HG03432 (cell line): ENCODE results near the gene ALDH1B1.
"Not testable (repeated sequence)": the region's sequence is repeated elsewhere in the genome, so short reads cannot be mapped to it uniquely, and the experiment has no call there.

Source experiments
- ATAC-seq: cut with Tn5 transposase; IDR thresholded peaks from one replicate; pipeline ENCODE4 v1.9.1; 2021; ENCODE audit warnings: mild to moderate bottlenecking, moderate library complexity; ENCODE audit not compliant: unreplicated experiment

ALDH1B1 gene

DNA sequence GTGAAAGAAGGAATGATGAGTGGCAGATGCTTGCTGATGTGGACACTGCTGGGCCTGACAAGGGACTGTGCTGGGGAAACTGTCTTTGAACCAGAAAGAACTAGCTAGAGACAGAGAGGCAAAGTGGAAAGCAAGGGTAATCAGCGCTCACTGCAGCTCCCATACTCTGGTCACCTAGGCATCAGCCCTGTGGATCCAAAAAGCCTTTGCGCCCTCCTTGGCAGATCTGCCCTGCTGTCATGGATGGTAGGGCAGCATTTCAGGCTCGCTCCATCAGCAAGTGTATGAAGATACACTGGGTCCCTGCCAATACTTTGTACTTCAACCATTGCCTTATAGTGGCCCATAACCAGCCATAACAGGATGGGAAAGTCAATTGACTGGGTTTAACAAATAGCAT lies 6.6 kb upstream of the ALDH1B1 start:
- no peak for ATAC-seq

DNA sequence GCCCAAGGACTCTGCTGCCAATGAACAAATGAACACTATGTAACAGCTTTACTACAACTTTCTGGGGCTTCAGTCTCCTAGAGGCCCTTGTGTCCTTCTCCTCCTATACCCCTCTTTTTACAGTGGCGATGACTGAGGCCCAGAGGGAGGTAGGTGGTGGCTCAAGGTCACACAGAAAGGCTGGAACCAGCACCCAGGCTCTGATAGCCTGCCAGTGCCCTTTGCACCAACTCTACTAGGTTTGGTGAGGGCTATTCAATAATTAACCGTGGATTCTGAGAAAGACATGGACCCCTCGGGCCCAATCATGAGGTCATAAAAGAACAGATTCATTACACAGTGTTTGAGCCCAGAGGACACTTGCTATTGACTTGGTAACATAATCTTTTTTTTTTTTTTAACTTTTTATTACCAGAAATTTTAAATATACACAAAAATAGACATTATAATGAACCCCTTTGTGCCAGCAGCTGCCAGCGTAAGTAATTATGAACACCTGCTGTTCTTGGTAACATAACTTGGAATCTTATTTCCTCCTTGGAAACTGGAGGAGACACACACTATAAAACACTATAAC lies 6.1 kb upstream of the ALDH1B1 start:
- no peak for ATAC-seq

DNA sequence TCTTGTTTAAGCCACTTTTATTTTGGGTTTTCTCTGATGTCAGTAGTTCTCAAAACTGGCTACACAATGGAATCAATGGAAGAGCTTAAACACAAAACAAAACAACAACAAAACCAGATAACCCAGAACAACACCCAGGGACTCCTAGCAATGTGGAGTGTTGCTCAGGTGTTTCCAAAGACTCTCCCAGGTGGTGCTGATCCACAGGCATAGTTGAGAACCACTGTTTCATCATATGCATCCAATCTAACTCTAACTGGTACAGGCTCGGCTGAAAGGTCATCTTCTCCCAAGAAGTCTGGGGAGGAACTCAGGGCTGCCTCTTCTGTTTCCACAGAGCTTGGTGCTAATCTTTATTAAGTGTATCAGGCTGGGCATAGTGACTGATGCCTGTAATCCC lies 5.4 kb upstream of the ALDH1B1 start:
- ATAC-seq = no peak

DNA sequence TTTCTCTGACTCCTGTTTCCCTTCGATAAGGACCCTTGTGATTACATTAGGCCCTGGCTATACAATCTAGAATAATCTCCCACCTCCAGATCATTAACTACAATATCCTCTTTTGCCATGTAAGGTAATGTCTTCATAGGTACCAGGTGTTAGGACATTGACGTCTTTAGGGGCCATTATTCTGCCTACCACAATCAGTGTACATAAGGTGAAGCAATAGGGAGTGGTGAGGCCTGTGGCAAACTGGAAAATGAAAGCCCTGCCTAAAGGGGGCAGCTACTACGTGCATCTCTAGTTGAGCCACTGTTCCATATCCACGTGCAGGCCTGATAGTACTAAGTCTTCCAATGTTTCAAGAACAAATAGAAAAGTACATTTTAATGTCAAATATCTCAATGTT lies 4.8 kb upstream of the ALDH1B1 start:
- ATAC-seq = no peak

DNA sequence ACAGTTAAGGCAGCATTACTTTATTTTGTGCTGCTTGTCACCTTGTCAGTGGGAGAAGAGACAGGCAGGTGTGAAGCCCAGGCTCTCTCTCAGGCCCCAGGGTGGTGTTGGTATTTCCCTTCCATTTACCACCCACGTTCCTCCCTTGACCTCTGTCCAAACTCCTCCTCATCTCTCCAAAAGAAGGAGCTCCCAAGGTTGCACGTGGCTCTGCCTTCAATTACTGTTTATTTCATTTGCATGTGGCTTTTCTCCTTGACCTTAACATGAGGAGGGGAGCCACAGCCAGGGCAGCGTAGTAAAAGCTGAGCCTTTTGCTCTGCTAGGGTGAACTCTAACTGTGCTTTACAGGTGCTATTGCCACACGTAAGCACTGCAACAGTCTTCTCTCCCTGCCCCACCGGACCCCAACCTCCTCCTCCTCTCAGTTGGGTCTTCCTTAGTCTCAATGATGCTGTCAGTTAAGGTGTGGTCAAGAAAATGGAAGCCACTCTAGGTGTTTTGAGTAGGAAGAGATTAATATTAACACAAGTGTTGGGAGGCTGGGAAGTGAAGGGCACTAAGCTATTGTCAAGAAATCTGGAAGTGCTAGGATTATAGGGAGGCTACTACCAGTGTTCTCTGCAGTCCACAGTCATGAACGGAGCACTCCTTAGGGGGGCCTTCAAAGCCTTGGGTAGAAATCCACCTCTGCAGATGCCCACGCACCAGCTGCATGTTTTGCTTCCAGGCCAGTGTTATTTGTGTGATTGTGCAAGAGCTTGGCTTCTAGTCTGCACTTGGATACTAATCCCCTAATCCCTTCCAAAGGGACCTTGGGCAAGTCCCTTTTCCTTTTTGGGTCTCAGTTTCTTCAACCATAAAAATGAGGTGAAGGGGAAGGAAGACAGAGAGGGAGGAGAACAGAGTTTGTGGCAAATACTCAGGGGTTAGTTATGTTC lies 3.9 kb upstream of the ALDH1B1 start:
- no peak for ATAC-seq

DNA sequence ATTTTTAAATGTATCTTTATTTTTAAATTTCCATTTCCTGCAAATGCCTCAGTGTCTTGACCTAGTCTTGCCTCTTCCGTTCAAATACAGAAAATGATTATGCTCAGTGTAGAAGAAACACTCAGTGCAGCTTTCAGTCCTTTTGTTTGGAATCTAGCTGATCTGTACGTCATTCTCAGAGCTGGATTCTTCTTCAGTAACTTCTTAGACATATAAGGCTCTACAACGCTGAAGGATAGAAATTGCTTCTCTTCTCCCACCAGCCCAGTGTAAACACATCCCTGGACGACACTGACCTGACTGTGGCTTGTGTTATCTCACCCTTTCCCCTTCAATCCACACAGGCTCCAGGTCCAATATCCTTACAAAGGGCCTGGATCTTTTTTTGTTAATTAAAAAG lies 3.2 kb upstream of the ALDH1B1 start:
- no peak for ATAC-seq

DNA sequence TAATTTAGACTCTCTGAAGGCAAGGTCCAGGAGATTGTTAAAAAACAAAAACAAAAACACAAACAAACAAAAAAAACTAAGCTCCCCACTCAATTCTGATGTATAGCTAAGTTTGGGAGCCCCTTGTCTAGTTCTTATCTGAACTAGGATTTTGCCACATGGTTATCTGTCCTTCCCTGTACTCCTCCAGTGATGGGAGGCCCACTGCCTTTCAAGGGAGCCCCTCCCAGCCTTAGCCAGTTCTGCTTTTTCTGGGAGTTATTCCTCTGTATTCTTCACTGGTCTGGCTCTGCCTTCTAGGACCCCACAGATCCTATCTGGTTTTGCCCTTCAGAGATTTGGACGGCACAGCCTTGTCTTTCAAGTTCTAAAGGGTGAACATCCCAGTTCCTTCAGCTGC lies 2.1 kb upstream of the ALDH1B1 start:
- ATAC-seq = no peak

DNA sequence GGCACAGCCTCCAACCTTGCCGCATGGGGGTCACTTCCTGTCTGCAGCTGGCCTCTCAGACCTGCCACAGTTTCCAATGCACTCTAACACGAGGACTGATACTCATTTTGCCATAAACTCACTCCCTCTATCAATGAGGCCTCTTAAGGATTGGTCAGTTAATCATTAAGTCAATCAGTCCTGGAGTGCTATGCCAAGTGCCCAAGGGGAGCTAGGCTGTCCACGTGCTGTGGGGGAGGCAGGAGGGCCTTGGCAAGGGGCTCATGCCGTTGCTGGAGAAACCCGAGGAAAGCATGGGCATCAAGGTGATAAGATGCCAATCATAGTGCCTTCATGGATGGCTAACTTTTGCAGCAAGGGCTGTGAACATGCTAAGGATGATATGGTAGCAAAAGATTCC lies 1.7 kb upstream of the ALDH1B1 start:
- ATAC-seq = no peak

DNA sequence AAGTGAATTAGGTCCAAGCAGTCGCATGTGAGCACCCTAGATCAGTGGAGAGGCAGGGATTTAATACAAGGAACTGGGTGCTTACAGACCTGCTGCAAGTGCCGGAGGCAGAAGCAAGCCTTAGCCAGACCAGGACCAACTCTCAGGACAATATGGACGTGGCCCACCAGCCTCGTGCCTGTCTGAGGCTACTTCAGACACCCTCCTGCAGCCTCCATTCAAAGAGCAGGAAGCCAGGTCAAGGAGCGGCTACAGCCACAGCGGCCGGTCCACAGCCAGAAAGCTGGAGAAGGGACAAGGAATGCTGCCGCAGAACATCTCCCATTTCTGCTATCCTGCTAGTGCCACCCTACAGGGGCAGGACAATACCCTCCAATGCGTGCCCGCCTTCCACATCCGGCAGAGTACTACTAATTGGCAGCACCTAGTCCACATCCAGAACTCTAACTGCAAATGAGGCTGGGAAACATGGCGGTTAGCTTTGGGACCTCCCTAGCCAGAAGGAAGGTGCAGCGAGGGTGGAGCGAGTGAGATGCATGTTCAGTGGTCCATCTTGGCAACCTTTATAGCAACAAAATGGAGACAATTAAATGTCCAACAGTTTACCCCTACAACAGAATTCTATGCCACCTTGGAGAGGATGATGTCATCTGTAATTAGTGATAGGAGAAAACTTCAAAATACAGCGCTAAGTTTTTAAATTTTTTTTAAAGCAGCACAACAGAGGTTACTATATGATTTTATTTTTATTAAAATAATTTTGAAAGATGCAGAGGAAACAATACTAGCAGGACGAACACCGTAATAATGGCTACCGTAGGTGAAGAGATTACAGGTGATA lies 1.0 kb upstream of the ALDH1B1 start:
- ATAC-seq = no peak

DNA sequence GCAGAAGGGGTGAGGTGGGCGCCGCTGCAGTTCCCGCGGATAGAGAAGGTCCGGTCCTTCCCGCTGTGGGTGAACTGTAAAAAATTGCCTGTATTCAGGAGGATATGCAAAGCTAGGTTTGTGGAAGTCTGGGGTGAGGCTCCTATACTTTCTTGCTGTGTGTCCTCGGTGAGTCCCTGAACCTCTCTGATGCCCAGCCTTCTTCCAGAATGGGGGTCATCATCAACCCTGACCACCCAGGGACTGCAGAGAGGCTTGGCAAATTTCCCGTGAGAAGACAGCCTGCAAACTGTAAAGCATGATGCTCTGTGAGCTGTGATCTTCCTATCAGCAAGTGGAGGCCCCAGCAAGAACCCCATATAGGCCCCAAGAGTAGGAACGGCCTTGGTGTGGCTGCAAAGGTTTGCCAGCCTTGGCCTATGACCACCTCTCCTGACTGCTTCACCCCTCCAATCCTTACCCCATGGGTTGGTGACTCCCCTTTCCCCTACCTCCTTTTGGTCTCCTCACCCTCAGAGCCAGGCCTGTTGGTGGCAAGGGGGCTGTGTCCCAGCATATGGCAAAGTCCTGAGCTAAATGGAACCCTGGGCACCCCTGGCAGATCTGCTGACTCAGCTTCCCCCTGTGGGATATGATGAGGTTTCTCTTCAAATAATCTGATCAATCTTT lies 760 bp downstream of the ALDH1B1 start:
- ATAC-seq = peak; percentile 15

DNA sequence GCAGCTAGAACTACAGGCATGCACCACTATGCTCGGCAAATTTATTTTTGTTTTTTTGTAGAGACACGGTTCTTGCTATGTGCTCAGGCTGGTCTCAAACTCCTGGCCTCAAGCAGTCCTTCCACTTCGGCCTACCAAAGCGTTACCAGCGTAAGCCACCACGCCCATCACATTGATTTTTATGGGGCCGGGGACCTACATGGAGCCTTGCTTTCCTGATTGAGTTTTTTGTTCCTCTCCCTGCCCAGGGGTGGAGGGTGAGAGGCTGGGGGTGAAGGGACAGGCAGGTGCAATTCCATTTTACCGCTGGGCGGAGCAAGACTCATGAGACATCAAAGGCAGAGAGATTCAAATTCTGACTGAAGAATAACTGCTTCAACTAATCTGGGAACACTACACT lies 1.9 kb downstream of the ALDH1B1 start:
- ATAC-seq = no peak

DNA sequence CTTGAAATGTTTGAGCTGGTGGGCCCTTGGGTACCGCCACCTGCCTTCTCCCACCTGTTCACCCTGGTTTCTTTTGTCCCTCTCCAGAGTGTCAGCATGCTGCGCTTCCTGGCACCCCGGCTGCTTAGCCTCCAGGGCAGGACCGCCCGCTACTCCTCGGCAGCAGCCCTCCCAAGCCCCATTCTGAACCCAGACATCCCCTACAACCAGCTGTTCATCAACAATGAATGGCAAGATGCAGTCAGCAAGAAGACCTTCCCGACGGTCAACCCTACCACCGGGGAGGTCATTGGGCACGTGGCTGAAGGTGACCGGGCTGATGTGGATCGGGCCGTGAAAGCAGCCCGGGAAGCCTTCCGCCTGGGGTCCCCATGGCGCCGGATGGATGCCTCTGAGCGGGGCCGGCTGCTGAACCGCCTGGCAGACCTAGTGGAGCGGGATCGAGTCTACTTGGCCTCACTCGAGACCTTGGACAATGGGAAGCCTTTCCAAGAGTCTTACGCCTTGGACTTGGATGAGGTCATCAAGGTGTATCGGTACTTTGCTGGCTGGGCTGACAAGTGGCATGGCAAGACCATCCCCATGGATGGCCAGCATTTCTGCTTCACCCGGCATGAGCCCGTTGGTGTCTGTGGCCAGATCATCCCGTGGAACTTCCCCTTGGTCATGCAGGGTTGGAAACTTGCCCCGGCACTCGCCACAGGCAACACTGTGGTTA lies 3.3 kb downstream of the ALDH1B1 start:
- ATAC-seq = no peak

DNA sequence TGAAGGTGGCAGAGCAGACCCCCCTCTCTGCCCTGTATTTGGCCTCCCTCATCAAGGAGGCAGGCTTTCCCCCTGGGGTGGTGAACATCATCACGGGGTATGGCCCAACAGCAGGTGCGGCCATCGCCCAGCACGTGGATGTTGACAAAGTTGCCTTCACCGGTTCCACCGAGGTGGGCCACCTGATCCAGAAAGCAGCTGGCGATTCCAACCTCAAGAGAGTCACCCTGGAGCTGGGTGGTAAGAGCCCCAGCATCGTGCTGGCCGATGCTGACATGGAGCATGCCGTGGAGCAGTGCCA lies 3.8 kb downstream of the ALDH1B1 start:
- no peak for ATAC-seq

DNA sequence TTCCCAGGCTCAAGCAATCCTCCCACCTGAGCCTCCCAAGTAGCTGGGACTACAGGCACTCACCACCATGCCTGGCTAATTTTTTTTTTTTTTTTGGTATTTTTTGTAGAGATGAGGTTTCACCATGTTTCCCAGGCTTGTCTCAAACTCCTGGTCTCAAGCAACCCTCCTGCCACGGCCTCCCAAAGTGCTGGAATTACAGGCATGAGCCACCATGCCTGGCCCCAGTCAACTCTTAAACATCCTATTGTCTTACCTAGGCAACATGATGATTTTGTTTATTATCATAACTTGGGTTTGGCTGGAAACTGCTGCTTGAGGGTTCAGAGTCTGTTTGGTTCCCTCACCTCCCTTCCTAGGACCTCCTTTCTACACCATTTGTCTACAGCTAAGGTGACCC lies 6.7 kb downstream of the ALDH1B1 start:
- not testable (repeated sequence) for ATAC-seq

DNA sequence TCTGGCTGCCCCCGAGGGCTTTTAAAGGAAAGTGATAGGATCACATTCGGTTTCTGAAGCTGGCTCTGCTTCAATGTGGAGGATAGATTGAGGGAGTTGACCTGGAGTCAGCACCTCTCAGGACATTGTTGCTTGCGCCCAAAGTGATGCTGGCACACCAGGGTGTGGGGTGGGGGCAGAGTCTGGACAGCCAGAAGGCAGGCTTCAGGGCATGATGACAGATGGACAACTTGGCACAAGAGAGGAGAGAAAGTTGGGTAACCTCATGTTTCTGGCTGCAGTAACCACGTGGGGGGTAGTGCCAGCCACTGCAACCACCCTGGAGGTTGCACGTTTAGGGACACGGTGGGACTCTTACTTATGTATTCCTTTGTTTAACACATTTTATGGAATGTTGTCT lies 9.5 kb downstream of the ALDH1B1 start:
- ATAC-seq = no peak

DNA sequence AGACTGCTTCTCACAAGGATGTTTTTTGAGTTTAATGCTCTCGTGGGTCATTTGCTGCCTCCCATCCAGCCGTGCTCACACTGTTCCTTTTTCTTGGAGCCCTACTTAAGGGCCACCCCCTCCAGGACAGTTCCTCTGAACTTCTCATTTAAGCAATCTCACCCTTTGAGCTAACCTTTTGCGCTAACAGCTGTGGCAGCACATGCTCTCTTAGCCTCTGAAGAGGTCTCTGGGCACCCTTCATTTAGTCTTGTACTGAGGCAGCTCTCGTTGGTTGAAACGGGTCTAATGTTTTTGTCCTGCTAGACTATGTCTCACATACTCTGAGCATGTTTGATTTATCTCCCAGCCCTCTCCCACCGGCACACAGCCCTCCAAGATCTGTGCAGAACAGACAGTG lies 11.8 kb downstream of the ALDH1B1 start:
- ATAC-seq = no peak

DNA sequence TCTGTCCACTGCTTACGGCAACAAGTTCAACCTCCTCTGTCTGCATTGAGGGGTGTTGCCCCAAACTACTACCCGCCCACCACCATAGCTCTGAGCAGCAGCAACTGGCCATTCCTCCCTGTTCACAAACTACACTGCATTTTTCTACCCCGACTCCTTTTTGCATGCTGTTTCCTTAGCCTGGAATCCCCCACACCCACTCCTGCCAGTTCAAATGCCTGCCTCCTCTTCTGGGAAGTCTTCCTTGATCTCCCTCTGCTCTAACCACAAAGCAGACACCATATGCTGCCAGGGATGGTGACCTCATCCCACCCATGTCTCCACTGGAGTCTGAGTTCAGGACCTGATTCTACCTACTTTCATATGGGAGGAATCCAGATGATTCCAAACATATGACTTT lies 13.3 kb downstream of the ALDH1B1 start:
- ATAC-seq = no peak

DNA sequence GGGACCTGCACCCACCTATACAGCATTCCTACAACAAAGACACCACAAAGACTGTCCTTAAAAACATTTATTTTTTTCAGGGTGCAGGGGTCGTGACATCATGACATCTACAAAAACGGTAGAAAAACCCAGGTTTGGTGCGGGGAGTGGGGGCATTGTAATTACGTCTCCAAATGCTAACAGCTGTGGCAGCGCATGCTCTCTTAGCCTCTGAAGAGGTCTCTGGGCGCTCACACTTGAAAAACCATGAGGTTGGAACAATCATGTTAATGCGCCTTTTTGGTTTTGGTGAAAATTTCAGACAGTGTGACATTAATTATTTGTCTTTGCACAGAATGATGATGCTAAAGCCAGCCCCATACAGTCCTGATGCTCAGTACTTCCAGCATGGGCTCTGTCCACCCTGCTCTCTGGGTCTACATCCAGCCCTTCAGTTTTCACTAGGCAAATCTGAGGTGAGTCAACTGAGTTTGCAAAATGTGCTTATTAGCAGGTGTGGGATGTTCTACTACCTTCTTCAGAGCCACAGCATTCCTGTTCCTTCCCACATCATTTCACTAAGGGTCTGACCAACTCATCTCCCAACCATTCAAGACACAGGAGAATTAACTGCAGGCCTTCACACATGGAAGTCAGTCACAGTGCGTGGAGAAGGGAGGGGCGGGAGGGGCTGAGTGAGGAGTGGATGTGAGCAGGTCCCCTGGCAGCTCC lies 14.1 kb downstream of the ALDH1B1 start:
- ATAC-seq = no peak

DNA sequence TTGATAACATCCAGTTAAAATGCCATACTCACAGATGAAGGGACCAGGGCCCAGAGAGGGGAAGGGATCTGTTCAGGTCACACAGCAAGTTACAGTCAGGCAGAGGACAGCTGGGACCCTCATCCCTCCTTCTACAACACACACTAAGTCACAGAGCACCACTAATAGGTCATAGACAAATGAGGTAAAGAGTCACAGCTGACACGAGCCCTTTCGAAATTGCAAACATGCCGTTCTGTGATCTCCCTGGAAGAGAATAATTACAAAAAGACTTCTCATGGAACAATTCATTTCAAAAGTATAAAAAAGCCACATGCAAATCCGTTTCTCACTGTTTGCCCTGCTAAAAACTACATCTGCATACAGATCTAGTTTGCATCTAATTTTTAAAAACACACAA lies 16.2 kb downstream of the ALDH1B1 start:
- peak; percentile 71 for ATAC-seq

DNA sequence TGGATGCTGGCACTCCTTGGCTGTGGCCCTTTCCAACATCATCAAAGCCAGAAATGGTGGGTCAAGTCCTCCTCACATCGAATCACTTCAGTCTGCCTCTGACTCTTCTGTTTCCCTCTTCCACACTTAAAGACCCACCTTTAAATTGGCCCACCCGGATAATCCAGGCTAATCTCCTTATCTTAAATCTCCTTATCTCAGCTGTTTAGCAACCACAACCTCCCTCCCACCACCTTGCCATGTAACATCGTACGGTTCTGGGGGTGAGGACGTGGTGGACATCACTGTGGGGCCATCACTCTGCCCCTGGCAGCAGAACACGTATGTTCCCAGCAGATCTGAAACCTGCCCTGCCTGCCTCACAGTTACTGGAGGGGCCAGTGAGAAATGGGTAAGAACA lies 20.2 kb downstream of the ALDH1B1 start:
- ATAC-seq = no peak
